Neural cell (in vitro differentiated cells): ENCODE results near the gene RMI1. TPM values are rescaled to one million over a fixed set of nuclear protein-coding genes. Genes with fewer than 3 reads are reported as not detected.

ENCODE experiments used
- H2AFZ ChIP-seq: fragments of 200-600, 300-800 bp; sonication (generic), shearing (Covaris generic); 2 replicates; pipeline ENCODE4 v1.6.0; 2014; ENCODE audit warnings: low read depth, mild to moderate bottlenecking, antibody characterized with exemption, low read length, moderate library complexity
- H3F3A ChIP-seq: fragments of 200-600 bp; shearing (Covaris generic); 2 replicates; pipeline ENCODE4 v1.6.1; 2016; ENCODE audit warnings: mild to moderate bottlenecking, moderate library complexity, mixed read lengths, antibody characterized with exemption, low read length; ENCODE audit not compliant: insufficient read depth, poor library complexity, severe bottlenecking
- H3K27ac ChIP-seq: fragments of 200-600, 300-800 bp; sonication (generic), shearing (Covaris generic); 2 replicates; pipeline ENCODE4 v1.5.1; 2014; ENCODE audit warnings: mild to moderate bottlenecking, low read length, moderate library complexity
- H3K27me3 ChIP-seq: fragments of 300-800, 200-600 bp; sonication (generic), shearing (Covaris generic); 2 replicates; pipeline ENCODE4 v1.6.0; 2014; ENCODE audit warnings: mild to moderate bottlenecking, low read depth, low read length, moderate library complexity; ENCODE audit not compliant: insufficient read depth
- H3K36me3 ChIP-seq: fragments of 300-800, 200-600 bp; sonication (generic), shearing (Covaris generic); 2 replicates; pipeline ENCODE4 v1.5.1; 2014; ENCODE audit warnings: mild to moderate bottlenecking, antibody characterized with exemption, low read length, moderate library complexity; ENCODE audit not compliant: insufficient read depth
- H3K4me2 ChIP-seq: fragments of 300-800, 200-600 bp; sonication (generic), shearing (Covaris generic); 2 replicates; pipeline ENCODE4 v1.6.0; 2014; ENCODE audit warnings: mild to moderate bottlenecking, low read length
- H3K4me3 ChIP-seq: fragments of 300-800, 200-600 bp; sonication (generic), shearing (Covaris generic); 2 replicates; pipeline ENCODE4 v1.5.1; 2014; ENCODE audit warnings: mild to moderate bottlenecking, low read length, moderate library complexity
- H3K79me2 ChIP-seq: fragments of 200-600 bp; shearing (Covaris generic); replicated peaks from 2 replicates; pipeline ENCODE4 v1.6.0; 2014; ENCODE audit warnings: mild to moderate bottlenecking, low read length, moderate library complexity; ENCODE audit not compliant: insufficient read depth
- H3K9ac ChIP-seq: fragments of 300-800, 200-600 bp; sonication (generic), shearing (Covaris generic); 2 replicates; pipeline ENCODE4 v1.6.1; 2016; ENCODE audit warnings: mild to moderate bottlenecking, low read length, mixed read lengths
- H3K9me2 ChIP-seq: fragments of 200-600 bp; shearing (Covaris generic); 2 replicates; pipeline ENCODE4 v1.6.1; 2016; ENCODE audit warnings: mild to moderate bottlenecking, low read length, mixed read lengths; ENCODE audit not compliant: insufficient read depth
- H3K9me3 ChIP-seq: fragments of 200-600, 300-800 bp; sonication (generic), shearing (Covaris generic); 2 replicates; pipeline ENCODE4 v1.6.1; 2016; ENCODE audit warnings: mild to moderate bottlenecking, mixed run types, low read length, moderate library complexity, mixed read lengths
- H4K20me1 ChIP-seq: fragments of 200-600 bp; shearing (Covaris generic); 2 replicates; pipeline ENCODE4 v1.6.1; 2016; ENCODE audit warnings: mild to moderate bottlenecking, mixed run types; ENCODE audit not compliant: insufficient read depth
- CTCF ChIP-seq: fragments of 450-650 bp; IDR thresholded peaks from 2 replicates; pipeline ENCODE4 v1.5.1; 2014; ENCODE audit warnings: antibody characterized with exemption, mild to moderate bottlenecking, moderate library complexity; ENCODE audit not compliant: poor library complexity, severe bottlenecking
- EP300 ChIP-seq: fragments of 450-650 bp; conservative IDR thresholded peaks from 2 replicates; pipeline ENCODE4 v1.6.1; 2014; ENCODE audit warnings: antibody characterized with exemption, mild to moderate bottlenecking, moderate library complexity; ENCODE audit not compliant: poor library complexity, severe bottlenecking
- EZH2 ChIP-seq: fragments of 200-600, 300-800 bp; shearing (Covaris generic), sonication (generic); IDR thresholded peaks from 2 replicates; pipeline ENCODE4 v1.6.1; 2014; ENCODE audit warnings: antibody characterized with exemption, low read length, borderline replicate concordance, mild to moderate bottlenecking; ENCODE audit not compliant: insufficient read depth, poor library complexity, severe bottlenecking
- MXI1 ChIP-seq: fragments of 450-650 bp; conservative IDR thresholded peaks from 2 replicates; pipeline ENCODE4 v1.6.1; 2014; ENCODE audit warnings: antibody characterized with exemption, mild to moderate bottlenecking; ENCODE audit not compliant: poor library complexity, severe bottlenecking
- POLR2AphosphoS5 ChIP-seq: IDR thresholded peaks from 2 replicates; pipeline ENCODE4 v1.6.1; 2012
- RAD21 ChIP-seq: fragments of 450-650 bp; conservative IDR thresholded peaks from 2 replicates; pipeline ENCODE4 v1.6.1; 2014; ENCODE audit warnings: antibody characterized with exemption, mild to moderate bottlenecking, moderate library complexity
- SMC3 ChIP-seq: fragments of 450-650 bp; conservative IDR thresholded peaks from 2 replicates; pipeline ENCODE4 v1.6.1; 2014; ENCODE audit warnings: antibody characterized with exemption, mild to moderate bottlenecking, moderate library complexity; ENCODE audit not compliant: poor library complexity
- TAF1 ChIP-seq: IDR thresholded peaks from 2 replicates; pipeline ENCODE4 v1.6.1; 2012; ENCODE audit warnings: low read depth
- polyA plus RNA-seq: library from polyadenylated mRNA; depleted of rRNA; stranded (reverse); fragments of >200 nt; gene quantifications from 2 replicates; pipeline ENCODE4 v1.2.3, GENCODE V29; 2014
- TF ChIP-seq, protein P1 (sequence below): IDR thresholded peaks from 2 replicates; pipeline ENCODE4 v1.6.1; 2012; ENCODE audit warnings: borderline replicate concordance

The RMI1 gene
- polyA plus RNA-seq, 1 donor from 2014 or later, result 13.1 TPM

GRCh38 chr9:83932011-83932410 is 48.6 kb upstream of the RMI1 start:
- Histone ChIP-seq H3K9me3 (no peaks in the 10 kb centered on the region), H3F3A (no peaks in the 10 kb centered on the region), H3K4me3 (no peak overlapping the region), H3K27me3 (no peaks in the 10 kb centered on the region), H3K4me2 (no peak overlapping the region), H3K27ac (no peak overlapping the region), H3K9me2 (no peaks in the 10 kb centered on the region), H3K36me3 (no peaks in the 10 kb centered on the region), H3K9ac (no peak overlapping the region), H3K79me2 (no peaks in the 10 kb centered on the region), H4K20me1 (no peaks in the 10 kb centered on the region), H2AFZ (no peak overlapping the region)
- TF ChIP-seq MXI1, result no peak
- TF ChIP-seq EZH2, result no peak
- TF ChIP-seq CTCF, result no peak
- TF ChIP-seq EP300, result no peak
- TF ChIP-seq SMC3, result no peak
- no peak for TF ChIP-seq POLR2AphosphoS5
- TF ChIP-seq TAF1, result no peak
- no peak for TF ChIP-seq RAD21
- TF ChIP-seq, protein P1, sequence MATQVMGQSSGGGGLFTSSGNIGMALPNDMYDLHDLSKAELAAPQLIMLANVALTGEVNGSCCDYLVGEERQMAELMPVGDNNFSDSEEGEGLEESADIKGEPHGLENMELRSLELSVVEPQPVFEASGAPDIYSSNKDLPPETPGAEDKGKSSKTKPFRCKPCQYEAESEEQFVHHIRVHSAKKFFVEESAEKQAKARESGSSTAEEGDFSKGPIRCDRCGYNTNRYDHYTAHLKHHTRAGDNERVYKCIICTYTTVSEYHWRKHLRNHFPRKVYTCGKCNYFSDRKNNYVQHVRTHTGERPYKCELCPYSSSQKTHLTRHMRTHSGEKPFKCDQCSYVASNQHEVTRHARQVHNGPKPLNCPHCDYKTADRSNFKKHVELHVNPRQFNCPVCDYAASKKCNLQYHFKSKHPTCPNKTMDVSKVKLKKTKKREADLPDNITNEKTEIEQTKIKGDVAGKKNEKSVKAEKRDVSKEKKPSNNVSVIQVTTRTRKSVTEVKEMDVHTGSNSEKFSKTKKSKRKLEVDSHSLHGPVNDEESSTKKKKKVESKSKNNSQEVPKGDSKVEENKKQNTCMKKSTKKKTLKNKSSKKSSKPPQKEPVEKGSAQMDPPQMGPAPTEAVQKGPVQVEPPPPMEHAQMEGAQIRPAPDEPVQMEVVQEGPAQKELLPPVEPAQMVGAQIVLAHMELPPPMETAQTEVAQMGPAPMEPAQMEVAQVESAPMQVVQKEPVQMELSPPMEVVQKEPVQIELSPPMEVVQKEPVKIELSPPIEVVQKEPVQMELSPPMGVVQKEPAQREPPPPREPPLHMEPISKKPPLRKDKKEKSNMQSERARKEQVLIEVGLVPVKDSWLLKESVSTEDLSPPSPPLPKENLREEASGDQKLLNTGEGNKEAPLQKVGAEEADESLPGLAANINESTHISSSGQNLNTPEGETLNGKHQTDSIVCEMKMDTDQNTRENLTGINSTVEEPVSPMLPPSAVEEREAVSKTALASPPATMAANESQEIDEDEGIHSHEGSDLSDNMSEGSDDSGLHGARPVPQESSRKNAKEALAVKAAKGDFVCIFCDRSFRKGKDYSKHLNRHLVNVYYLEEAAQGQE, result no peak

DNA sequence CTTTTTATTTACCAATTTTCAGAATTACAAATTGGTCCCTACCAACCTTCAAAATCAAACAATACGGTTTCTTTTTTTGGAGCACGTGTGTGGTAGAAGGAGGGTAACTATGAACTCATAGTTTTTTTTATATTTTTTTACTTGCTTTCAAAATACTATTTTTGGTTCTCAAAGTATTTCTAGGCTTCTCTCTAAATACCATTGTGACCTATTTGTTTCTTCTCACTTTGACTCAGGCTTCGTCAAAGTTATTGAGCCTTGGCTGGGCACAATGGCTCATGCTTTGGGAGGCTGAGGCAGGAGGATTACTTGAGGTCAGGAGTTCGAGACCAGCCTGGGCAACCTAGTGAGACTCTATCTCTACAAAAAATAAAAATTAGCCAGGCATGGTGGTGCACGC is 47.8 kb upstream of the RMI1 start:
- Histone ChIP-seq H3K4me2 (no peak overlapping the region), H3F3A (no peaks in the 10 kb centered on the region), H3K9ac (no peak overlapping the region), H2AFZ (no peak overlapping the region), H3K79me2 (no peaks in the 10 kb centered on the region), H3K27ac (no peak overlapping the region), H3K27me3 (no peaks in the 10 kb centered on the region), H4K20me1 (no peaks in the 10 kb centered on the region), H3K4me3 (no peak overlapping the region), H3K9me3 (no peaks in the 10 kb centered on the region), H3K36me3 (no peaks in the 10 kb centered on the region), H3K9me2 (no peaks in the 10 kb centered on the region)
- no peak for TF ChIP-seq RAD21
- TF ChIP-seq, protein P1, result no peak
- no peak for TF ChIP-seq TAF1
- no peak for TF ChIP-seq CTCF
- TF ChIP-seq POLR2AphosphoS5, result no peak
- no peak for TF ChIP-seq MXI1
- no peak for TF ChIP-seq EZH2
- no peak for TF ChIP-seq EP300
- TF ChIP-seq SMC3, result no peak
